Coronary artery (tissue), 2 donors: Measurements from ENCODE around the gene HEY2.
A peak's percentile ranks its signal among the peaks of the same experiment; 100 is the strongest.

Source experiments
- DNase-seq: peaks from one replicate; pipeline ENCODE4 v3.0.0-alpha.2; 2017; ENCODE audit warnings: low spot score
- H3K27ac ChIP-seq, 2 donors: fragments of 200-600 bp; sonication (generic); one replicate each; pipeline ENCODE4 v1.5.1; 2016 to 2019
- H3K4me3 ChIP-seq: fragments of 200-600 bp; sonication (generic); 2 replicates; pipeline ENCODE4 v1.5.1; 2016; ENCODE audit warnings: mild to moderate bottlenecking, moderate library complexity
- CTCF ChIP-seq: fragments of 200-600 bp; sonication (generic); IDR thresholded peaks from one replicate; pipeline ENCODE4 v1.5.1; 2019; ENCODE audit warnings: antibody characterized with exemption

Gene HEY2

GRCh38 chr6:125717120-125717731 lies 32.2 kb upstream of the HEY2 start:
- no peak overlapping the region for H3K27ac ChIP-seq
- TF ChIP-seq CTCF = no peak

GRCh38 chr6:125718109-125718508 lies 31.3 kb upstream of the HEY2 start:
- no peak for DNase-seq

More at GRCh38 chr6:125717120-125717731, 32.2 kb upstream of the HEY2 start:
- no peak for DNase-seq
- H3K4me3 ChIP-seq = no peak overlapping the region

GRCh38 chr6:125722886-125723285 lies 26.5 kb upstream of the HEY2 start:
- no peak for DNase-seq

More at GRCh38 chr6:125718109-125718508, 31.3 kb upstream of the HEY2 start:
- Histone ChIP-seq H3K27ac (no peak overlapping the region), H3K4me3 (no peak overlapping the region)
- no peak for TF ChIP-seq CTCF

GRCh38 chr6:125727216-125727615 lies 22.2 kb upstream of the HEY2 start:
- Histone ChIP-seq H3K27ac (no peak overlapping the region), H3K4me3 (no peak overlapping the region)
- DNase-seq = no peak
- TF ChIP-seq CTCF = no peak

More at GRCh38 chr6:125722886-125723285, 26.5 kb upstream of the HEY2 start:
- TF ChIP-seq CTCF = no peak
- Histone ChIP-seq H3K27ac (no peak overlapping the region), H3K4me3 (no peak overlapping the region)

- no peak for TF ChIP-seq CTCF
- Histone ChIP-seq H3K4me3 (no peak overlapping the region), H3K27ac (peak overlapping the region in 1 of 2 donors; percentile 23)
- no peak for DNase-seq
Observed at GRCh38 chr6:125728739-125729138, 20.7 kb upstream of the HEY2 start.

- no peak for DNase-seq
- no peak for TF ChIP-seq CTCF
- no peak overlapping the region for H3K4me3 ChIP-seq
- H3K27ac ChIP-seq = no peak overlapping the region
Observed at GRCh38 chr6:125729983-125730382, 19.4 kb upstream of the HEY2 start.

GRCh38 chr6:125732398-125732797 lies 17.0 kb upstream of the HEY2 start:
- DNase-seq = no peak
- H3K27ac ChIP-seq = no peak overlapping the region

More at GRCh38 chr6:125732398-125732797, 17.0 kb upstream of the HEY2 start:
- no peak overlapping the region for H3K4me3 ChIP-seq
- no peak for TF ChIP-seq CTCF
